PFSK-1 (cell line): ENCODE data around the gene HLA-DRB5.

Source experiments
- FOXP2 ChIP-seq: optimal IDR thresholded peaks from 2 replicates; pipeline ENCODE3; 2011; ENCODE audit warnings: borderline replicate concordance, control low read depth, inconsistent platforms; ENCODE audit not compliant: insufficient read depth; ENCODE audit errors: extremely low read length, extremely low read depth
- POLR2AphosphoS5 ChIP-seq: IDR thresholded peaks from 2 replicates; pipeline ENCODE4 v1.6.1; 2012; ENCODE audit warnings: low read depth, mild to moderate bottlenecking, control low read depth, low read length, moderate library complexity
- REST ChIP-seq, 2 experiments: IDR thresholded peaks; 2 replicates each; pipeline versions ENCODE4 v1.6.1 to v1.8.0; 2011 to 2012; ENCODE audit warnings: low read depth in 2 of 2, low read length in 2 of 2, control low read depth in 1 of 2, inconsistent platforms in 1 of 2, mild to moderate bottlenecking in 1 of 2, moderate library complexity in 1 of 2; ENCODE audit not compliant: insufficient read depth in 1 of 2
- SIN3A ChIP-seq: IDR thresholded peaks from 2 replicates; pipeline ENCODE4 v1.6.1; 2012; ENCODE audit warnings: mild to moderate bottlenecking, low read length, moderate library complexity, borderline replicate concordance; ENCODE audit not compliant: insufficient read depth
- TAF1 ChIP-seq: IDR thresholded peaks from 2 replicates; pipeline ENCODE4 v1.6.1; 2012; ENCODE audit warnings: low read length, control low read depth, borderline replicate concordance; ENCODE audit not compliant: insufficient read depth

Gene HLA-DRB5

DNA sequence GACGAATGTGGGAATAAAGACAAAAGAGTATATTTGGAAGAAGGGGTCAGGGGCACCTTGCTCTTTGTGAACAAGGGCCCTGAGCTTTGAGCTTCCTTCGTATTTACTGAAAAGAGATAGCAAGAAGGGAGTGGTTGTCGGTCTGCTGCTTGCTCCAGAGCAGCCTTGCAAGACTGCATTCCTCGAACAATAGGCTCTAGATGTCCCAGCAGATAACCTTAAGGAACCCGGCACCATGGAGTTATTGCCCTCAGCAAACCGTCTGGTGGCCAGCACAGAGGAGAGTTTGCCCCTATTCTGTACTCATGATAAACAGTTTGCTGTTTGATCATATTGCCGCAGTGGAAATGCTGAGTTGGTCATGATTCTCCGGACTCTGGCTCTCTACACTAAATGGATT lies 36.9 kb upstream of the HLA-DRB5 start:
- TF ChIP-seq POLR2AphosphoS5 (no peak), SIN3A (no peak), REST (IDR thresholded peaks at IDR 0.05; ENCODE audit: insufficient read depth in 1 of 2, low read depth in 2 of 2, low read length in 2 of 2) (no peak), FOXP2 (no peak), TAF1 (no peak)

GRCh38 chr6:32565511-32565910 lies 35.4 kb upstream of the HLA-DRB5 start:
- TF ChIP-seq SIN3A (no peak), TAF1 (no peak), POLR2AphosphoS5 (no peak), REST (IDR thresholded peaks at IDR 0.05; ENCODE audit: insufficient read depth in 1 of 2, low read depth in 2 of 2, low read length in 2 of 2) (no peak), FOXP2 (no peak)

DNA sequence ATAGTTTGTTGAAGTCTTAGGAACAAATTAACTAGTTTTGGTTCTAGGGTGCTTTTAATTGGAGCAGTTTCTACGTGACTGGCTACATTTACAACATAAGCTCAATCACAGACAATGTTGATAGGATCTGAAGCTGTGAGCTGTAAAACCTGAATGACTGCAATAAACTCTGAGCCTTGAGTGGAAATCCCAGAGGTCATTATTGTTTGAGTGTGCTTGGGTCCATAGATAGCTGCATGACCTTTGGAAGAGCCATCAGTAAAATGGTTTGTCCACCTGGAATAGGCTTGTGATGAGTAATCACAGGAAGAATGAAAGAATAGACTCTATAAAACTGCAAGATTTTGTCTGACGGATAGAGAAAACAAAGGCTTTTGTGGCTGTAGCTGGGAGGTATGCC lies 32.9 kb upstream of the HLA-DRB5 start:
- TF ChIP-seq SIN3A (no peak), TAF1 (no peak), FOXP2 (no peak), REST (IDR thresholded peaks at IDR 0.05; ENCODE audit: insufficient read depth in 1 of 2, low read depth in 2 of 2, low read length in 2 of 2) (no peak), POLR2AphosphoS5 (no peak)

DNA sequence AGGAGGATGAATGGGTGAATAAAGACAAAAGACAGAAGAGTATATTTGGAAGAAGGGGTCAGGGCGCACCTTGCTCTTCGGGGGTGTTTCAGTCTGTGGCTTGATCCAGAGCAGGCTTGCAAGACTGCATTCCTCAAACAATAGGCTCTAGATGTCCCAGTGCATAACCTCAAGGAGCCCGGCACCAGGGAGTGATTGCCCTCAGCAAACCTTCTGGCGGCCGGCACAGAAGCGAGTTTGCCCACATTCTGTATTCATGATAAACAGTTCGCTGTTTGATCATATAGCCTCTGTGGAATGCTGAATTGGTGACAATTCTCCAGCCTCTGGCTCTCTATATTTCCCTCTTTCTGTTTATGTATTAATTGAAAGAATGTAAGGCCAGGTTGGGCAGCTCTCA lies 29.7 kb upstream of the HLA-DRB5 start:
- no peak for TF ChIP-seq FOXP2
- no peak for TF ChIP-seq POLR2AphosphoS5
- TF ChIP-seq TAF1 = no peak
- no peak for TF ChIP-seq REST (IDR thresholded peaks at IDR 0.05; ENCODE audit: insufficient read depth in 1 of 2, low read depth in 2 of 2, low read length in 2 of 2)
- no peak for TF ChIP-seq SIN3A

DNA sequence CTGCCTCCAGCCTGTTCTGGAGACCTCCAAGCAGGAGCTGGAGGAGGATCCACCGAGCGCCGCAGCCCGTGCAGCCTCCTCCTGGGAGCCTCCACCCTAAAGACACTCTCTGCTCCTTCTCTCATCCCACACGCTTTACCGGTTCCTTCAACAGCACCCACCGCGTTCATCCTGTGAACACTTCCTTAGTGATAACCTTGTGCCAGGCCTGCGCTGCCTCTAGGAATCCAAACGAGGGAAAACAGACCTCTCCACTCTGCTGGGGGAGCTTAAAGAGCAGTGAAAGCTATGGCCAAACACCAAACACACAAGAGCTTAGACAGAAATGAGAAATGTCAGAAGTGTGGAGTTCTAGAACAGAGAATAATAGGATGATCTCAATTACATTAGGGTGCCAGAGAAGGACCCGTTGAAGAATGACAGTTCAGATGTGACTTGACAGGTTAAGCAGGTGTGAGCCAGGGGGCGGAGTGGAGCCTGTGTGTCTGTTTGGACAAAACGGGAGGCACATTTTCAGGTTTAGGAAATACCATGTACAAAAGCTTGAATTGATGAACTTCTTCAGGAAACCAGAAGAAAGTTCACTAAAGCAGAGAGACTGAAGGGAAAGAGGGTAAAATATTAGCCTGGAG lies 28.5 kb upstream of the HLA-DRB5 start:
- TF ChIP-seq SIN3A = no peak
- TF ChIP-seq FOXP2 = no peak
- TF ChIP-seq TAF1 = no peak
- TF ChIP-seq POLR2AphosphoS5 = no peak
- TF ChIP-seq REST (IDR thresholded peaks at IDR 0.05; ENCODE audit: insufficient read depth in 1 of 2, low read depth in 2 of 2, low read length in 2 of 2) = no peak
